ENCODE data around the gene HDAC7. TPM values are rescaled to one million over a fixed set of nuclear protein-coding genes. Genes with fewer than 3 reads are reported as not detected.

The HDAC7 gene
- total RNA-seq, 1 donor from 2014 or later: 7.1 TPM

- DNase-seq (ENCODE audit: low read depth): no peak
- Histone ChIP-seq H3K36me3 (ENCODE audit: control insufficient read depth, insufficient read depth, low read length) (no peaks in the 10 kb centered on the region), H3K27me3 (ENCODE audit: control insufficient read depth, insufficient read depth, low read length) (no peaks in the 10 kb centered on the region), H3K4me3 (ENCODE audit: low read depth, low read length) (no peak overlapping the region)
- TF ChIP-seq CTCF (IDR thresholded peaks at IDR 0.05; ENCODE audit: insufficient read depth, low read length, severe bottlenecking): no peak
- FAIRE-seq: no peak
Measured at GRCh38 chr12:47746523-47746922, 73.2 kb downstream of the HDAC7 start.

- no peaks in the 10 kb centered on the region for H3K36me3 ChIP-seq (ENCODE audit: control insufficient read depth, insufficient read depth, low read length)
- FAIRE-seq: peak; percentile 55
- no peak overlapping the region for H3K4me3 ChIP-seq (ENCODE audit: low read depth, low read length)
- DNase-seq (ENCODE audit: low read depth): no peak
- H3K27me3 ChIP-seq (ENCODE audit: control insufficient read depth, insufficient read depth, low read length): no peaks in the 10 kb centered on the region
- TF ChIP-seq CTCF (IDR thresholded peaks at IDR 0.05; ENCODE audit: insufficient read depth, low read length, severe bottlenecking): no peak
Measured at GRCh38 chr12:47746073-47746472, 73.6 kb downstream of the HDAC7 start.

- no peak overlapping the region for H3K4me3 ChIP-seq (ENCODE audit: low read depth, low read length)
- DNase-seq (ENCODE audit: low read depth) (no peak), FAIRE-seq (no peak)
- H3K36me3 ChIP-seq (ENCODE audit: control insufficient read depth, insufficient read depth, low read length): no peaks in the 10 kb centered on the region
- no peaks in the 10 kb centered on the region for H3K27me3 ChIP-seq (ENCODE audit: control insufficient read depth, insufficient read depth, low read length)
- no peak for TF ChIP-seq CTCF (IDR thresholded peaks at IDR 0.05; ENCODE audit: insufficient read depth, low read length, severe bottlenecking)
Measured at GRCh38 chr12:47745485-47746041, 74.1 kb downstream of the HDAC7 start.

- DNase-seq (ENCODE audit: low read depth) (no peak), FAIRE-seq (peak; percentile 58)
- no peak for TF ChIP-seq CTCF (IDR thresholded peaks at IDR 0.05; ENCODE audit: insufficient read depth, low read length, severe bottlenecking)
- H3K4me3 ChIP-seq (ENCODE audit: low read depth, low read length): no peak overlapping the region
- H3K36me3 ChIP-seq (ENCODE audit: control insufficient read depth, insufficient read depth, low read length): no peaks in the 10 kb centered on the region
- no peaks in the 10 kb centered on the region for H3K27me3 ChIP-seq (ENCODE audit: control insufficient read depth, insufficient read depth, low read length)
Measured at GRCh38 chr12:47744778-47745436, 74.8 kb downstream of the HDAC7 start.

- DNase-seq (ENCODE audit: low read depth) (peak; percentile 73), FAIRE-seq (peak; percentile 58)
- peak; percentile 96 for TF ChIP-seq CTCF (IDR thresholded peaks at IDR 0.05; ENCODE audit: insufficient read depth, low read length, severe bottlenecking)
- Histone ChIP-seq H3K27me3 (ENCODE audit: control insufficient read depth, insufficient read depth, low read length) (no peaks in the 10 kb centered on the region), H3K36me3 (ENCODE audit: control insufficient read depth, insufficient read depth, low read length) (no peaks in the 10 kb centered on the region), H3K4me3 (ENCODE audit: low read depth, low read length) (no peak overlapping the region)
Measured at GRCh38 chr12:47744005-47744651, 75.6 kb downstream of the HDAC7 start.
